ENCODE results near the gene RNF14. TPM values are rescaled to one million over a fixed set of nuclear protein-coding genes. Genes with fewer than 3 reads are reported as not detected.
"Not testable (repeated sequence)": the region's sequence is repeated elsewhere in the genome, so short reads cannot be mapped to it uniquely, and the experiment has no call there.

Gene RNF14
- total RNA-seq, 1 donor from 2014 or later: 59.3 TPM

GRCh38 chr5:142015781-142016533 is 47.1 kb downstream of the RNF14 start:
- no peak for DNase-seq (ENCODE audit: low spot score)

DNA sequence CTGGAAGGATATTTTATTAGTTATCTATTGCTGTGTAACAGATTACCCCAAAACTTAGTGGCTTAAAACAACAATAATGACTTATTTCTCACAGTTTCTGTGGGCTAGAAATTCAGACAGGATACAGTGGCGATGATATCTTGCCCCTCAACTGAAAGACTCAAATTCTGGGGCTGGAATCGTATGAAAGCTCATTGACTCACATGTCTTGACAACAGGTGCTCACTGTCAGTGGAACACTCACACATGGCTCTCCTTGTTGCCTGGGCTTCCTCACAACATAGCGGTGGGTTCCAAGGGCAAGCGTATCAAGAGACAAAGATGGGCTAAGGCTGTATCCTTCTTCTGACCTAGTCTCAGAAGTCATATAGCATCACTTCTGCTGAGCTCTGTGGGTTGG is 47.7 kb downstream of the RNF14 start:
- no peak for DNase-seq (ENCODE audit: low spot score)

- no peak for DNase-seq (ENCODE audit: low spot score)
Measured at GRCh38 chr5:142017832-142018427, 49.0 kb downstream of the RNF14 start.

DNA sequence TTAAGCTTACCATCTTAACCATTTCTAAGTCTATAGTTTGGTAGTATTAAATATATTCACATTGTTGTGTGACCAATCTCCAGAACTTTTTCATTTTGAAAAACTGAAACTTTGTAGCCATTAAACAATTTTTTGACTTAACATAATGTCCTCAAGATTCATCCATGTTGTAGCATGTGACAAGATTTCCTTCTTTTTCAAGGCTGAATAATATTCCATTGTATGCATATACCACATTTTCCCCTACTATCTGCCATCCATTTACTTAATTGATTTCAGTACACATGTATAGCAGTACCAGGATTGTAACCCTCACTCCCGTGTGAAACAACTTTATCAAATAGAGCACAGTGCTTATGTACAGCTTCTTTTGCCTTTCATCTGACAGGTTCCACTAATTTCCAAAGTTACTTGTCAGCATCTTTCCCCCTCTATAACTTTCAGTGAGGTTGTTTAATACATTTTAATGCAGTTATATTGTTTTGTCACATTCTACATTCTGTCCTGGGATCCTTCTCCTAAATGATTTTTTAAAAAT is 51.3 kb downstream of the RNF14 start:
- no peak for DNase-seq (ENCODE audit: low spot score)

- no peak for DNase-seq (ENCODE audit: low spot score)
Measured at GRCh38 chr5:142023836-142024235, 54.9 kb downstream of the RNF14 start.

DNA sequence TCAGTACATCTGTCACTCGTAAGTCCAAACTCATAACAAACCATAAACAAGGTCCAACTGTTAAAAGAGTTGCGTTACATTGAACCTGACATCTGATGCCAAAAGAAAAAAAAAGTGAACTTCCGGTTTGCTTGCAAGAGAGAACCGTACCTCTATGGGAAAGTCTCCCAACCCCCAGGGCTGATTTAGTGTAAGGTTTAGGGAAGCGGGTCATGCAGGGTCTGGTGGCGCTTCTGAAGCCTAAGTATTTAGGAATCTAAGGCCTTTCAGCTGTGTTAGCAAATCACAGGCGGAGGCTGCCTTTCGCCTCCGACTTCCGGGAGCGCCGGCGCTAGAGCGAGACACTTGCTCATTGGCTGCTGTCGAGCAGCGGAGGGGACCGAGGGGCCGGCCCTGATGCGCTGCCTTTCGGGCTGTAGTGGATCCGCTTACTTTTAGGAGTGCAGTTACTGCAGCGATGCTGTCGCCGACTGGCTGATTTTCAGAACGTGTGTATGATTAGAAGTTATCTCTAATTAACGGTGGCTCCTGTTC is 55.9 kb downstream of the RNF14 start:
- peak; percentile 84 for DNase-seq (ENCODE audit: low spot score)

- no peak for DNase-seq (ENCODE audit: low spot score)
Measured at GRCh38 chr5:142025637-142026036, 56.7 kb downstream of the RNF14 start.

DNA sequence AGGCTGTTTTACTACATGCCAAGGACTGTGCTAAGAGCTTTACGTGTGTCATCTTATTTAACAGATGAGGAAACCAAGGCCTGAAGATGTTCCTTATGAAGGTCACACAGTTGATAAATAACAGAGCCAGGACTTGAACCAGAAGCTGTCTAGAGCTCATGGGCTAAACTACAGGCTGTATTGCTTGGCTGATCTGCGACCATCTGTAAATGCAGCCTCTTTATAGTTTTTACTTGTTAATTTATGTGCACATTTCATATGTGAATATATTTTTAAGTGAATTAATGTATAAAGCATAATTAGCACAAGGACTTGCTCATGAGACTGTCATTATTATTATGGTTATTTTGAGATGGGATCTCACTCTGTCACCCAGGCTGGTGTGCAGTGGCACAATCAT is 63.2 kb downstream of the RNF14 start:
- DNase-seq (ENCODE audit: low spot score): no peak

- no peak for DNase-seq (ENCODE audit: low spot score)
Measured at GRCh38 chr5:142032747-142033631, 64.1 kb downstream of the RNF14 start.

DNA sequence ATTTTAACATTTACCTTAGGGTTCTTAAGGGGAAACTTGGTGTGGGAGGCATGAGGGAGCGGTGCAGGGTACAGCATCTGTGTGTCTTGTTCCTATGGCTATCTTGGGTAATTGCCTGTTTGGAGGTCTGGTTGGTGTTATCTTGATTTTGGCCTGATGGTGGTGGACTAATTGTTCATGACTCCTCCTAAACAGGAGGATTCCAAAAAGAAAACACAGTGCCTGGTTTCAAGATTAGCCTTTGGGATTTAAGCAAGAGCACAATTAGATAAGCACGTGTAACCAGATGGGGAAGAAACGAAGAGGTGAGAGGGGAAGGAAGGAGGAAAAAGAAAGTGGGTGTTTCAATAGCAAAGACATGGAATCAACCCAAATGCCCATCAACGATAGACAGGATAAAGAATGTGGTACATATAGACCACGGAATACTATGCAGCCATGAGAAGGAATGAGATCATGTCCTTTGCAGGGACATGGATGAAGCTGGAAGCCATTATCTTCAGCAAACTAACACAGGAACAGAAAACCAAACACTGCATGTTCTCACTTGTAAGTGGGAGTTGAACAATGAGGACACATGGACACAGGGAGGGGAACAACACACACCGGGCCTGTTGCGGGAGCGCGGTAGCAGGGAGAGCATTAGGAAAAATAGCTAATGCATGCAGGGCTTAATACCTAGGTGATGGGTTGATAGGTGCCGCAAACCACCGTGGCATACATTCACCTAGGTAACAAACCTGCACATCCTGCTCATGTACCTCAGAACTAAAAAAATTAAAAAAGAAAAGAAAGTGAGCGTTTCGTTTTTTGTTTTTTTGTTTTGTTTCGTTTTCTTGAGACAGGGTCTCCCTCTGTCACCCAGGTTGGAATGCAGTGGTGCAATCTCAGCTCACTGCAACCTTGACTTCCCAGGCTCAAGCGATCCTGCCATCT is 65.0 kb downstream of the RNF14 start:
- not testable (repeated sequence) for DNase-seq (ENCODE audit: low spot score)

DNA sequence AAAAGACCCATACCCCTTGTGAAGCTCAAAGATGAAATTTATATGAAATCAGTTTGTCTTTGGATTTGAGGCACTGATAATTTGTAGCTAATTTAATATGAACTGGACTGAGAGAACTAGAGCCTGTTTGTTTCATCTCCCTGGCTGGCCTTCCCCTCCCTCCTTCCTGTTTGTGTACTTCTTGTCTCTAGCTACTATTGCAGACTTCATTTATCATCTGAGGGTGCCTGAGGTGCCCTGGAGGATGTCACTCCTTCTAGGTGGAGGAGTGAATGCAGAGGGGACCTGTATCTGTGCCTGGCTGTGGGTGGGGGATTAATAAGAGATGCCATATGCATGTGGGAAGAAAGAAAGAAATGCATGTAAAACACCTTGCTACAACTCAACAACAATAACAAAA is 66.1 kb downstream of the RNF14 start:
- no peak for DNase-seq (ENCODE audit: low spot score)

DNA sequence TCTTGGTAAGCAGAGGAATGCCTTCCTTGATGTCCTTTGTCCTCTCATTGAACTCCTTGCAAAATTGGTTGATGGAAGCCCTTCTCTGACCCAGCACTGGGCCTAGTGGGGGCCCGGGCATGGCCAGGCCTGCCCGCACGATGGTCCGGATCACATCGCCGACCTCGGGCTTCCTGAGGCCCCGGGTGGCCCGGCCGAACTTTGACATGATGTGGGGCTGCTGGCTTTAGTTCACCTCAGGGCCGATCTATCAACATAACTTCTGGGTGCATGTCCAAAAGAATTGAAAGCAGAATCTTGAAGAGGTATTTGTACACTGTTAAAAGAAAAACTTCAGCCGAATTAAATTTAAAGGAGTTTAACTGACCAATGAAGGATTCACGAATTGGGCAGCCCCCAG is 68.0 kb downstream of the RNF14 start:
- DNase-seq (ENCODE audit: low spot score): no peak

- DNase-seq (ENCODE audit: low spot score): not testable (repeated sequence)
Measured at GRCh38 chr5:142037599-142037998, 68.7 kb downstream of the RNF14 start.

DNA sequence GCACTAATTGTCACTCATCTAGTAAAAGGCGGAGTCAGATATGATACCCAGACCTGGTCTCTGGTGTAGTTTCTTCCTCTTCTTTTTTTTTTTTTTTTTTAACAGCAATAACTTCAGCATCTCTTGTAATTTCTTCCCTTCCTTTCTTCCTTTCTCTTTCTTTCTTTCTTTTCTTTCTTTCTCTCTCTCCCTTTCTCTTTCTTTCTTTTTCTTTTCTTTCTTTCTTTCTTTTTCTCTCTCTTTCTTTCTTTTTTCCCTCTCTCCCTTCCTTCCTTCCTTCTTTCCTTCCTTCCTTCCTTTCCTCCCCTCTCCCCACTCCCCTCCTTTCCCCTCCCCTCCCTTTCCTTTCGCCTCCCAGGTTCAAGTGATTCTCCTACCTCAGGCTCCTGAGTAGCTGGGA is 69.8 kb downstream of the RNF14 start:
- DNase-seq (ENCODE audit: low spot score): no peak

Other genes starting within 250 kb of the RNF14 start
- 127 TPM for gene PCDH1, start 90.7 kb upstream of the RNF14 start, total RNA-seq
- 109 TPM for gene DELE1, start 45.2 kb upstream of the RNF14 start, total RNA-seq
- 7.4 TPM for gene PCDH12, start 10.9 kb upstream of the RNF14 start, total RNA-seq
- gene GNPDA1, start 43.9 kb downstream of the RNF14 start, total RNA-seq: 60.0 TPM
- 69.6 TPM for gene NDFIP1, start 139.7 kb downstream of the RNF14 start, total RNA-seq

Measured in ureter (tissue), 1 donor.